ES-I3 (cell line): ENCODE data around the gene MTX1.
"Not testable (repeated sequence)": the region's sequence is repeated elsewhere in the genome, so short reads cannot be mapped to it uniquely, and the experiment has no call there.

Source experiments
- H3K36me3 ChIP-seq: 2 replicates; pipeline ENCODE4 v1.6.1; 2013; ENCODE audit warnings: mild to moderate bottlenecking, low read length, control low read depth, moderate library complexity; ENCODE audit not compliant: insufficient read depth
- H3K4me1 ChIP-seq: 2 replicates; pipeline ENCODE4 v1.6.1; 2013; ENCODE audit warnings: mild to moderate bottlenecking, control low read depth, low read length; ENCODE audit not compliant: insufficient read depth
- H3K9ac ChIP-seq: 2 replicates; pipeline ENCODE4 v1.6.1; 2013; ENCODE audit warnings: low read depth, mild to moderate bottlenecking, low read length, moderate library complexity
- H3K9me3 ChIP-seq: 2 replicates; pipeline ENCODE4 v1.6.1; 2013; ENCODE audit warnings: mild to moderate bottlenecking, low read length, moderate library complexity; ENCODE audit not compliant: control insufficient read depth, insufficient read depth

The MTX1 gene

DNA sequence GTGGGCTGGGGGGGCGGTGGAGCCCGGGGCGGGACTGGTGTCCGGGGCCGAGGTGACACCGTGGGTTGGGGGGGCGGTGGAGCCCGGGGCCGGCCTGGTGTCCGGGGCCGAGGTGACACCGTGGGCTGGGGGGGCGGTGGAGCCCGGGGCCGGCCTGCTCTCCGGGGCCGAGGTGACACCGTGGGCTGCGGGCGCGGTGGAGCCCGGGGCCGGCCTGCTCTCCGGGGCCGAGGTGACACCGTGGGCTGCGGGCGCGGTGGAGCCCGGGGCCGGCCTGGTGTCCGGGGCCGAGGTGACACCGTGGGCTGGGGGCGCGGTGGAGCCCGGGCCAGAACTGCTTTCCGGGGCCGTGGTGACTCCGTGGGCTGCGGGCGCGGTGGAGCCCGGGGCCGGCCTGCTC lies 18.6 kb upstream of the MTX1 start:
- H3K4me1 ChIP-seq: peaks cover 16% of the 10 kb centered on the region; the same call in 1 of the 2 replicates
- not testable (repeated sequence) for H3K9ac ChIP-seq, H3K36me3 ChIP-seq, H3K9me3 ChIP-seq

DNA sequence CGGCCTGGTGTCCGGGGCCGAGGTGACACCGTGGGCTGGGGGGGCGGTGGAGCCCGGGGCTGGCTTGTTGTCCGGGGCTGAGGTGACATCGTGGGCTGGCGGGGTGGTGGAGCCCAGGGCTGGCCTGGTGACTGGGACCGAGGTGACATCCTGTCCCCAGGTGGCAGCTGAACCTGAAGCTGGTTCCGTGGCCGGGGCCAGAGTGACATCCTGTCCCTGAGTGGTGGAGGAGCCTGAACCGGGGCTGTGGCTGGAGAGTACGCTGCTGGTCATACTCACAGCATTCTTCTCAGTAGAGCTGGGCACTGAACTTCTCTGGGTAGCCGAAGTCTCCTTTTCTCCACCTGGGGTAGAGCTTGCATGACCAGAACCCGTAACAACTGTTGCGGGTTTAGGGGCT lies 16.6 kb upstream of the MTX1 start:
- Histone ChIP-seq H3K9ac (no peak overlapping the region), H3K4me1 (peaks cover 8% of the 10 kb centered on the region), H3K36me3 (0 out of 2 replicates have a peak, but pooled peaks cover 4% of the 10 kb centered on the region), H3K9me3 (no peaks in the 10 kb centered on the region)

DNA sequence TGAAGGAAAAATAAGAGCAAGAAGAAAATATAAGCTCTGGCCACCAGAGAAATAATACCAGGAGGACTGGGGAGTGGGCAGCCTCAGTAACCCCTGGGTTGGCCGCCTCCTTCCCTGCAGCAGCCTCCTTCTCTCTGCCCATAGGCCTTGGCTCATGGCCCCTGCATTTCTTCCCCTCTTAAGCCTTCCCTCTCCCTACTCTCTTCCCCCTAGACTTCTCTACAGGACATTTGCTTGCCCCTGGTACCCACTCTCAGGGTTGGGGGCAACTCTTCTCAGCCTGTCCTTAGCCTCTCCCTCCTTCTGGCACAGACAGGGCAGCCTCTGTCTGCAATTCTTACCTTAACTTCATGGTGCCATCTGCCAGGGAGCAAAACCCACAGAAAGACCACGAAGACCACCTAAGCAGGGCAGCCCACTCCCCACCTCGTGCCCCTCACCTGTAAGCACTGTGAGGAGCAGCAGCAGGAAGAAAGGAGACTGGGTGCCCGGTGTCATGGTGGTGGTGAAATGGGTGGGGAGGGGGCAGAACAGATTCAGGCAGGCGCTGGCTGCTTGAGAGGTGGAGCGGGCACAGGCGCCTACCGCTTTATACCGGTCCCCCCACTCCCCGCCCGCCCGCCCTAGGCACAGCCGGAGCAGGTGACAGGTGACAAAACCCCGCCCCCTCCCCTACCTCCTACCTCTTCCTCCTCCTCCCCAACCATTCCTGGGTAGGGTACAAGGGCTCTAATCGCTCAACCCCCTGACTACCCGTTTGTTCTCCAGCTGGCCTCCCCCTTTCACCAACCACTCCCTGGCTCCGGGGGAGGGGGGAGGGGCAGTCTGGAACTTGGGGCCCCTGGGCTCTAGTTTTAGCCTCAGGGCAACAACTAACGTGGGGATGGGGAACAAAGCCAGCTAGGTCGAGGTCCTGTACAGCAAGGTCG lies 15.9 kb upstream of the MTX1 start:
- Histone ChIP-seq H3K9ac (peak overlapping the region; percentile 73), H3K36me3 (peaks cover 10% of the 10 kb centered on the region), H3K4me1 (peaks cover 15% of the 10 kb centered on the region), H3K9me3 (no peaks in the 10 kb centered on the region)

DNA sequence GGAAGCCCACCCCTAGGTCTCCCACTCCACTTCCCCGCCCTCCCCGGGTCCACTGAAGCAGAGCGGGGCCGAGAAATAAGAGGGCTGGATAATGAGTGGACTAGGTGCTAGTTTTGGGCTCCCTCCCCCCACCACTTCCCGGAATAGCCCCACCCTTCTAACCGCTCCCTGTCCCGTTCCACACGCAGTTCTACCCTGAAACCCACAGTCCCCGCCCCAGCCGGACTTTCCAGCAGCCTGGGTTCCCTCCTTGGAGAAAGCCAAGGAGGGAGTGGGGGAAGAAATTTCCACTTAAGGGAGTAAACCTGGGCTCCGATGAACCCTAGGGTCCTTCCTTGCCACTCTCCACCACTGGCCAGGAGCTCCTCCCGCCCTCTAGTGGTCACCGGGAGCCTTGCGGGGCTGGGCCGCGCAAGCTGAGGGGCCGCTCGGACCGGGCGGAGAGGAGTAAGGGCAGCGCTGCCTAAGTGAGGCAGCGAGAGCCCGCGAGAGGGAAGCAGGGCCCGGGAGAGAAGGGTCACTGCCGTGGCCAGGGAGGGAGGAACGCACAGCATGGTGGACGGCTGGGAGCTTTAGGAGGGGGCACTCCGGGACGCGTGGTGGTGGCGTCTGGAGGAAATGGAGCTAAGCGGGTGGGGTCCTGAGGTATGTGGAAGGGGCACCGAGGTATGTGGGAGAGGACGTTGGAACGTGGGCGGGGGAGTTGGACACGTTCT lies 15.1 kb upstream of the MTX1 start:
- Histone ChIP-seq H3K9ac (peak overlapping the region; percentile 73), H3K4me1 (peaks cover 16% of the 10 kb centered on the region), H3K36me3 (peaks cover 18% of the 10 kb centered on the region), H3K9me3 (no peaks in the 10 kb centered on the region)

DNA sequence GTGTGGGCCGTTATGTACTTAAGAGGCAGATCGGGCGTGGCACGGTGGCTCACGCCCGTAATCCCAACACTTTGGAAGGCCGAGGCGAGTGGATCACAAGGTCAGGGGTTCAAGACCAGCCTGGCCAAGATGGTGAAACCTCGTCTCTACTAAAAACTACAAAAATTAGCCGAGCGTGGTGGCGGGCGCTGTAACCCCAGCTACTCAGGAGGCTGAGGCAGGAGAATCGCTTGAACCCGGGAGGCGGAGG lies 14.6 kb upstream of the MTX1 start:
- not testable (repeated sequence) for H3K9me3 ChIP-seq
- Histone ChIP-seq H3K9ac (peak overlapping the region; percentile 73), H3K36me3 (peaks cover 20% of the 10 kb centered on the region), H3K4me1 (peaks cover 16% of the 10 kb centered on the region)

DNA sequence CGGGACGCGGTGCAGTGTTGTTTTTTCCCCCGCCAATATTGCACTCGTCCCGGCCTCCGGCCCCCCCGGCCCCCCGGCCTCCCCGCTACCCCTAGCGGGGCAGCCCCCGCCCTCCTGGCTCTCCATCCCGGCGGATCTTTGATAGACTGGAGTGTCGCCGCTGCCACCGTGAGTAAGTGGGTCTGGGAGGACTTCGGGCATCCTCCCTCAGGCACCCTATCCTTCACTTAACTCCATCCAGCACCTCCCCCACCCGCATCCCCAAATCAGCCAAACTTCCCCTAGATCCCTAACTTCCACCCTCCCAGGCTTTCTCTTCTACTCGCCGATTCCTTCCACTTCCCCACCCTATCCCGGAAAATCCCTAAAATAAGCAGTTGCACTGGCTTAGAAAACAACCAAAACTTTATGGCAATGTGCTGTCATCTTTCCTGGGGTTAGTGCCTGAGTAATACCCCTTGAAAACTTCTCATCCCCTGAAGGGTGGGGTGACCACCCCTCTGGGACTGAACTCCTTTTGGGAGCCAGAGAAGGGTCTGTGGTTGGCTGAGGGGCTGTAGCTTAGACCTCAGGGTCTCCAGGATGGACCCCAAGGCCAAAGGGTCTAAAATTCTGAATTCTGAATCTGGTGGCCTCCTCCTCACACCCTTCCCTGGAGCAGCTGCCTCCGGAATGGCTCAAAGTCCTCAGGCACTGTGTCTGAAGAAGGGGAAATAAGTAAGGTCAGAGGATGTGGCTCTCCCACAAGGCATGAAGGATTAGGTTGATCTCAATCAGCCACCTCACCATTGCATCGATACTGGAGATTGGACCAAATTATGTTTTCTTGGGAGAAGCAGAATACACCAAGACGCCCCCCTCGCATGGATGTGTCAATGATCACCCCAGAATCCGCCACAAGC lies 13.0 kb upstream of the MTX1 start:
- Histone ChIP-seq H3K9ac (peak overlapping the region; percentile 73), H3K4me1 (peaks cover 16% of the 10 kb centered on the region), H3K9me3 (no peaks in the 10 kb centered on the region), H3K36me3 (peaks cover 26% of the 10 kb centered on the region)

DNA sequence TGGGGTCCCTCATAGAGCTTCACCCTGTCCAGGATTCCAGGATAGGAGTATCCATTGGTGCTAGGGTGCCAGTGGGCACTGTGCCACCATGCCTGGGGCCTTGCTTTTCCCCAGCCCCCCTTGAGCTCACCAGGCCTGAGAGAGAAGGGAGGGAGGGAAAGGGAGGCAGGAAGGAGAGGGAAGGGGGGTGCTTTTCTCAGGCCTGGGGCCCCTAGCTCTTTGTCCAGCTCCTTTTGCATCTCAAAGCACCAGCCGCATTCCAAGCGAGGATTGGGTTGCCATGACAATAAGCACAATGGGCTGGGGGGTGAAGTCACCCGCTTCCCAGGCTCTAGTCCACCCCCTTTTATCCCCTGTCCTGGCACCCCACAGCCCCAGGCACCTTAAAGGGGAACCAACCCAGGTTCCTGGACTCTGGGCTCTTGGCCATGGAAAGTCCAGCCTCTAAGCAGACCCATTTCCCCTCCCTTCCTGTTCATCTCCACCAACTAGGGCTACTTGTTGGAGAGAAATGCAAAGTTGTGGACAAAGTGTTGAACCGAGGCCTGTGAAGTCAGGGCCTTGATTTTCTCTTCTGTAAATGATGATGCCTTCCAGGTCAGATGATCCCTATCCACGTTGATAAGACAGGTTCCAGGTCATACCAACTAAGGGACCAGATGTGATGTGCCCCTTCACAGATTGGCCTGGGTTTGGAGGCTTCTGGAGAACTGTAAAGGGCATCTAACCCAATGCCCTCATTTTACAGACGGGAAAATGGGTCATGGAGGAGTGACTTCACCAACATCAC lies 12.2 kb upstream of the MTX1 start:
- peaks cover 26% of the 10 kb centered on the region for H3K36me3 ChIP-seq
- peaks cover 16% of the 10 kb centered on the region for H3K4me1 ChIP-seq
- H3K9me3 ChIP-seq: no peaks in the 10 kb centered on the region
- H3K9ac ChIP-seq: peak overlapping the region; percentile 73

DNA sequence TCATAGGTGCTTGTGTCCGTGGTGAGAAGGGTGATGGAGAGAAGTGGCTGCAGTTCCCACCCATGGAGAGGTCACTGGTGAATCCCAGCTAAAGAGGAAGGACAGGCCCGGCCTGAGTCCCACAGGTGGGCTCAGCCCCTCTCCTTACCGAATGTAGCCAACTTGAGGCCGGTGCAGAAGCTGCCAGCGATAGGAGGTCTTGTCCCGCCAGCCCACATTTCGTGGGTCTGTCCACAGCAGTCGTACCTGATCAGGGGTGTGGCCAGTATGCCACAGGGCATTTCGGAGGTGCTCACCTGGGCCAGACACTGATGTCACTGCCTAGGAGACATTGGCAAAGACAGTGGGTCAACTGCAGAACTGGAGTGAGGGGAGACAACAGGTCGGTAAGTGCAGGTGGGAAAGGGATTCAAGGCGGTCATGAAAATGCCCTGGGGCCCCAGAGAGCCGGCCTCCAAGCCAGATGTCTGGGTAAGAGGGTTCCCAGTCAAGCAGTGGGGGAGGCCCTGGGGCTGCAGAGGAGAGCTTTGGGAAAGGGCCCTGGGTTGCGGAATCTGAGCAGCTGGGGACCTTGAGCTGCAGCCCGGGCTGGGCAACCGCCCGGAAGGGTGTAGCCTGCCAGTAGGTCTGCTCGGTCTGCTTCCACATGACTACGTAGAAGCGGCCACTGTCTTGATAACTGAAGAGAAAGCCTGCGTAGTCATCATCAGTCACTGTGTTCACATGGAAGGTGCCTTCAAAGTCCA lies 11.4 kb upstream of the MTX1 start:
- no peaks in the 10 kb centered on the region for H3K9me3 ChIP-seq
- peaks cover 33% of the 10 kb centered on the region for H3K36me3 ChIP-seq
- peak overlapping the region; percentile 73 for H3K9ac ChIP-seq
- H3K4me1 ChIP-seq: peaks cover 16% of the 10 kb centered on the region

DNA sequence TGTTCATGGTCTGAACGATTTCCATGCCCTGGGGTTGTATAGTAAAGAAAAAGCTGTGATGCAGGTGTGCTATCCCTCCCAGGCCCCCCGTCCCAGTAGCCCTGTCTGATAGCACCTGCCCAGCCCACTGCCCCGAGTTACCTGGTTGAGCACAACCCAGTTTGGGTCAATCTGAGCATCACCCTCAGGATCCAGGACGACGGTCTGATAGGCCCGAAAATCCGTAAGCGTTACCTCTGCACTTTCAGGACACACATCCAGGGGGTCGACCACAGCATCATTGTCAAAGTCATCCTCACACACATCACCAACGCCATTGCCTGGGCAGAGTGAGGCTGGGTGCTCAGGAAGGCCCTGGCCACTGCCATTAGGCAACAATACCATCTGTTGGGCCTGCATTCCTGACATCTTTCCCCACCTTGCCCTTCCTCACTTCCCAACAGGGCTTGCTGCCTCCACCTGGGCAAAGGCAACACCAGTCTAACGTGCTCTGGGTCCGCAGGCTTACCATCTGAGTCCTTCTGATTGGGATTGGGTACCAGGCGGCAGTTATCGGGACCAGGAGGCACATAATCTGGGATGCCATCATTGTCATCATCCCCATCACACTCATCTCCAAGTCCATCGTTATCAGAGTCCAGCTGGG lies 10.5 kb upstream of the MTX1 start:
- H3K36me3 ChIP-seq: peaks cover 33% of the 10 kb centered on the region
- no peak overlapping the region for H3K9ac ChIP-seq
- no peaks in the 10 kb centered on the region for H3K9me3 ChIP-seq
- peaks cover 13% of the 10 kb centered on the region for H3K4me1 ChIP-seq

DNA sequence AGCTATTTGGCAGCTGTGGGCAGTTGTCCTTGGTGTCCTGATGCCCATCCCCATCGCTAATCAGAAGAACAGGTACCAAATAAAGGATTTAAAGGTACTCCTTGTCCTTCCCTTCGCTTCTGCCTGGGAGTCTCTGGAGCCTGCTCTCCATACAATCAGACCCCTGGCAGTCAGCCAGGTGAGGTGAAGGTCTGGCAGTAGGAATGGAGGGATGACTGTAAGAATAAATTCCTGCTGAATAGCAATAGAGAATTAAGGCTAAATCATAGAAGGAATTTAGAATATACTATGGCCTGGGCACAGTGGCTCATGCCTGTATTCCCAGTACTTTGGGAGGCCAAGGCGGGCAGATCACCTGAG lies 10.0 kb upstream of the MTX1 start:
- H3K9me3 ChIP-seq: no peaks in the 10 kb centered on the region
- no peak overlapping the region for H3K9ac ChIP-seq
- peaks cover 33% of the 10 kb centered on the region for H3K36me3 ChIP-seq
- peaks cover 13% of the 10 kb centered on the region for H3K4me1 ChIP-seq

DNA sequence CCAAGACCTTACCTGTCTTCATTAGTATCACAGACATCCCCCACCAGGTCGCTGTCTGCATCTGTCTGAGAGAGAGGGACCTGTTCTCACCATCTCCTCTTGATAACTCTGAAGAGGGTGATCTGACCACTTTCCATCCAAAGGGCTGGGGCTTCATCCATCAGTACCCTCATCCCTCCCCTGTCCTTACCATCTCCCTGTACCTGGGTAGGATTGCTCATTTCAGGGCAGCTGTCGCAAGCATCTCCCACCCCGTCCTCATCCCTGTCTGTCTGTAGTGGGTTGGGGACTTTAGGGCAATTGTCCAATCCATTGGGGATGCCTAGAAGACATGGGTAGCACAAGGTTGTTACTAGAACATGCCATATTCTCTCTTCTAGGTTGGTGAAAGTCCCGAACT lies 8.7 kb upstream of the MTX1 start:
- H3K9me3 ChIP-seq: no peaks in the 10 kb centered on the region
- H3K36me3 ChIP-seq: peaks cover 33% of the 10 kb centered on the region
- H3K9ac ChIP-seq: no peak overlapping the region
- H3K4me1 ChIP-seq: peaks cover 13% of the 10 kb centered on the region

DNA sequence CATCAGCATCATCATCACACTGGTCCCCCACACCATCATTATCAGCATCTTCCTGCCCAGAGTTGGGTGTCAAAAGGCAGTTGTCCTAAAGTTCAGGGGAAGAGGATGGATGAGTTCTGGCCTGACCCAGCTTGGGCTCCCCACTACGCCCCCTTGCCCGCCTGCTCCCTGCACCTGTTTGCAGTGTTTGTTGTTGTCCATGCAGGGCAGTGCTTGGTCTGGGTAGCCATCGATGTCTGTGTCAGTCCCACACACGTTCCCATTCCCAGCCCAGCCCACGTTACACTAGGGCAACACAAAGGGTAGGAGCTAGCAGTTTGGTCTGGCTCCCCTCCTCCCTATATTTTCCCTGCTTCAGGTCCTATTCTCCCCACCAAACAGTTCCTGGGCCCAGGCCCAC lies 7.6 kb upstream of the MTX1 start:
- Histone ChIP-seq H3K4me1 (peaks cover 13% of the 10 kb centered on the region), H3K9me3 (no peaks in the 10 kb centered on the region), H3K9ac (no peak overlapping the region), H3K36me3 (peaks cover 33% of the 10 kb centered on the region)

DNA sequence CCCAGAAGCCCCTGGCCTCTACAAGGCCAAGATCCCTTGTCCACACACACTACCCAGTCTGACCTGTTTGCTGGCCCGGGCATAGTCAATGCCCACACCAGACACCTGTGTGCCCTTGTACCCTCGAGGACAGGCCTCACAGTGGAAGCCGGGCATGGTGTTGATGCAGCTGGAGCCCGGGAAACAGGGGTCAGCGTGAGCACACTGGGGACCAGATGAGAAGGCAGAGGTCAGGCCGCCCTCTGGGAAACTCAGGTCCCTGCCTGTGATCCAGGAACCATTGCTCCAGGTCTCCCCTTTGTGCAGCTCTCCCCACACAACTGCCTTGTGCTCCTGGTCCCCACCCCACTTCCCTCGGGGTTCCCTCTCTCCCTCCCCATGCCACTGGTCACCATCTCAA lies 6.3 kb upstream of the MTX1 start:
- peaks cover 27% of the 10 kb centered on the region for H3K36me3 ChIP-seq
- no peaks in the 10 kb centered on the region for H3K9me3 ChIP-seq
- H3K4me1 ChIP-seq: peaks cover 5% of the 10 kb centered on the region
- no peak overlapping the region for H3K9ac ChIP-seq
